ENCODE measurements around the gene CFAP45. TPM values are rescaled to one million over a fixed set of nuclear protein-coding genes. Genes with fewer than 3 reads are reported as not detected.

Gene CFAP45
- total RNA-seq, 2 experiments from 2014 or later, result 0.63 TPM; not detected in 1

GRCh38 chr1:159940006-159940620 lies 40.1 kb upstream of the CFAP45 start:
- Histone ChIP-seq H4K20me1 (ENCODE audit: insufficient read depth, low read length) (no peaks in the 10 kb centered on the region; the same call in 1 of the 2 replicates), H3K27ac (ENCODE audit: low read depth, low read length, poor library complexity, severe bottlenecking) (no peak overlapping the region), H3K4me3 (ENCODE audit: low read depth, low read length, poor library complexity, severe bottlenecking) (no peak overlapping the region), H3K9me3 (ENCODE audit: low read length) (no peaks in the 10 kb centered on the region), H3K4me2 (ENCODE audit: low read length) (no peak overlapping the region), H3K79me2 (ENCODE audit: insufficient read depth, low read depth, low read length) (no peaks in the 10 kb centered on the region), H3K4me1 (ENCODE audit: insufficient read depth, low read length, poor library complexity, severe bottlenecking) (peaks cover 8% of the 10 kb centered on the region), H3K36me3 (ENCODE audit: insufficient read depth, low read length) (no peaks in the 10 kb centered on the region), H3K9me2 (ENCODE audit: insufficient read depth, low read length) (no peaks in the 10 kb centered on the region), H2AFZ (ENCODE audit: low read length) (no peak overlapping the region)
- intact Hi-C loops (cut with micrococcal nuclease; ENCODE audit: unreplicated experiment), result no loop called here
- TF ChIP-seq CTCF (conservative IDR thresholded peaks at IDR 0.05; ENCODE audit: low read length) (no peak), EZH2phosphoT487 (IDR thresholded peaks at IDR 0.05; ENCODE audit: borderline replicate concordance, low read depth, low read length) (no peak)
- no TSS peak for BruUV-seq (replicated peaks)
- DNase-seq (ENCODE audit: low spot score), result no peak
- POLR2A ChIA-PET, result no interaction called here
- CTCF ChIA-PET (ENCODE audit: unreplicated experiment), result interaction anchor here (1.3 kb wide), 1 partner anchor 68 kb away, joined by 6 read pairs; no protein-coding TSS in a partner anchor

GRCh38 chr1:159939678-159940002 lies 39.7 kb upstream of the CFAP45 start:
- no peak overlapping the region for H3K4me2 ChIP-seq (ENCODE audit: low read length)
- peaks cover 8% of the 10 kb centered on the region for H3K4me1 ChIP-seq (ENCODE audit: insufficient read depth, low read length, poor library complexity, severe bottlenecking)
- no peak overlapping the region for H3K4me3 ChIP-seq (ENCODE audit: low read depth, low read length, poor library complexity, severe bottlenecking)
- H2AFZ ChIP-seq (ENCODE audit: low read length), result no peak overlapping the region
- no TSS peak for BruUV-seq (replicated peaks)
- no peaks in the 10 kb centered on the region; the same call in 1 of the 2 replicates for H4K20me1 ChIP-seq (ENCODE audit: insufficient read depth, low read length)
- no peaks in the 10 kb centered on the region for H3K9me2 ChIP-seq (ENCODE audit: insufficient read depth, low read length)
- no peaks in the 10 kb centered on the region for H3K79me2 ChIP-seq (ENCODE audit: insufficient read depth, low read depth, low read length)
- POLR2A ChIA-PET, result interaction anchor here (0.7 kb wide), 1 partner anchor 941 kb away, joined by 3 read pairs; no protein-coding TSS in a partner anchor
- DNase-seq (ENCODE audit: low spot score), result no peak
- H3K27ac ChIP-seq (ENCODE audit: low read depth, low read length, poor library complexity, severe bottlenecking), result no peak overlapping the region
- CTCF ChIA-PET (ENCODE audit: unreplicated experiment), result interaction anchor here (1.3 kb wide), 1 partner anchor 68 kb away, joined by 6 read pairs; no protein-coding TSS in a partner anchor
- no peaks in the 10 kb centered on the region for H3K9me3 ChIP-seq (ENCODE audit: low read length)
- intact Hi-C loops (cut with micrococcal nuclease; ENCODE audit: unreplicated experiment), result no loop called here
- TF ChIP-seq EZH2phosphoT487 (IDR thresholded peaks at IDR 0.05; ENCODE audit: borderline replicate concordance, low read depth, low read length), result no peak
- TF ChIP-seq CTCF (conservative IDR thresholded peaks at IDR 0.05; ENCODE audit: low read length), result no peak
- H3K36me3 ChIP-seq (ENCODE audit: insufficient read depth, low read length), result no peaks in the 10 kb centered on the region

Measured in OCI-LY7 (cell line).